ENCODE data around the gene ADAMTS13.
A peak's percentile ranks its signal among the peaks of the same experiment; 100 is the strongest.

ADAMTS13 gene

GRCh38 chr9:133505186-133505830 is 83.1 kb downstream of the ADAMTS13 start:
- DNase-seq (ENCODE audit: low read depth), result no peak
- in situ Hi-C loops (cut with HindIII; ENCODE audit: low sequenced_read_pairs), result no loop called here
- H3K4me3 ChIP-seq (ENCODE audit: low read depth, low read length), result no peak overlapping the region
- TF ChIP-seq CTCF (IDR thresholded peaks at IDR 0.05; ENCODE audit: low read depth, low read length, missing control alignments), result no peak

- in situ Hi-C loops (cut with HindIII; ENCODE audit: low sequenced_read_pairs), result no loop called here
- H3K4me3 ChIP-seq (ENCODE audit: low read depth, low read length), result no peak overlapping the region
- no peak for DNase-seq (ENCODE audit: low read depth)
- TF ChIP-seq CTCF (IDR thresholded peaks at IDR 0.05; ENCODE audit: low read depth, low read length, missing control alignments), result no peak
Observed at GRCh38 chr9:133505901-133506652, 83.9 kb downstream of the ADAMTS13 start.

- no peak for TF ChIP-seq CTCF (IDR thresholded peaks at IDR 0.05; ENCODE audit: low read depth, low read length, missing control alignments)
- no peak overlapping the region for H3K4me3 ChIP-seq (ENCODE audit: low read depth, low read length)
- DNase-seq (ENCODE audit: low read depth), result peak; percentile 19
- in situ Hi-C loops (cut with HindIII; ENCODE audit: low sequenced_read_pairs), result no loop called here
Observed at GRCh38 chr9:133506653-133507038, 84.5 kb downstream of the ADAMTS13 start.

- no peak for DNase-seq (ENCODE audit: low read depth)
Observed at GRCh38 chr9:133507246-133507965, 85.2 kb downstream of the ADAMTS13 start.

GRCh38 chr9:133508046-133508445 is 85.9 kb downstream of the ADAMTS13 start:
- no peak for DNase-seq (ENCODE audit: low read depth)
- in situ Hi-C loops (cut with HindIII; ENCODE audit: low sequenced_read_pairs), result no loop called here
- TF ChIP-seq CTCF (IDR thresholded peaks at IDR 0.05; ENCODE audit: low read depth, low read length, missing control alignments), result no peak
- H3K4me3 ChIP-seq (ENCODE audit: low read depth, low read length), result no peak overlapping the region

More at GRCh38 chr9:133507246-133507965, 85.2 kb downstream of the ADAMTS13 start:
- no peak overlapping the region for H3K4me3 ChIP-seq (ENCODE audit: low read depth, low read length)
- no peak for TF ChIP-seq CTCF (IDR thresholded peaks at IDR 0.05; ENCODE audit: low read depth, low read length, missing control alignments)
- in situ Hi-C loops (cut with HindIII; ENCODE audit: low sequenced_read_pairs), result no loop called here

Measured in astrocyte of the cerebellum (primary cell).